ENCODE measurements around the gene SFT2D3.

SFT2D3 gene

DNA sequence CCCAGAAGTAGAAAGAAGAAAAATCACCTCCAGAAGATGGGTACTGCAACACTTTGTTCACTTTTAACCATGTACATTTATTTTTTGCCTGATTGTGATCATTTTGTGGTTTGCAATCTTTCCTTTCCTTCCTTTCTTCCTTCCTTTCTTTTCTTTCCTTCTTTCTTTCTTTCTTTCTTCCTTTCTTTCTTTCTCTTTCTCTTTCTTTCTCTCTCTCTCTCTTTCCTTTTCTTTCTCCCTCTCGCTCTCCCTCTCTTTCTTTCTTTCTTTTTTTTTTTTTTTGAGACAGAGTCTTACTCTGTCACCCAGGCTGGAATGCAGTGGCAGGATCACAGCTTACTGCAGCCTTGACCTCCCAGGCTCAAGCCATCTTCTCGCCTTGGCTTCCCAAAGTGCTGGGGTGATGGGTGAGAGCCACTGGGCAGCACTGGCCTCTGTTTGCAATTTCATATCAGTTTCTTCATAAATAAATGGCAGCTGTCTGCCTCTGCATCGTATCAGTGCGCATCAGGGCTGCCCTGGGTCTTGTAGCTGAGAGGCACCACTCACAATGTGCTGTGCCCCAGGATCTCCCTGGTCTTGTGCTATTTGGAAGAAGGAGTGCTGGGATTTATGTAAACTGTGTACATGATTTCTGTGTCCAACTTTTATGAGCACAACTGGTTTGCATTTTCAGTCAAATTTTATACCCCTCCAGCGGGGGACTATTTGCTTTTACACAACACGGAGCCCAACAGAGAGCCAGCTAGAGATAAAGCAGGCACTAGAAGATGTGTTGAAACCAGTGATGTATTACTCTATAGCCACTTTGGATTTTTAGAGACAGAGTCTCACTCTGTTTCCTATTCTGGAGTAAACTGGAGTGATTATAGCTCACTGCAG, 19.1 kb upstream of the SFT2D3 start:
- no peak for TF ChIP-seq EZH2 (IDR thresholded peaks at IDR 0.05)
- no peak for TF ChIP-seq FOXP2 (optimal IDR thresholded peaks at IDR 0.05; ENCODE audit: control extremely low read depth, extremely low read length, insufficient read depth)
- Histone ChIP-seq H3K9me3 (ENCODE audit: low read depth, low read length) (no peaks in the 10 kb centered on the region), H3K36me3 (ENCODE audit: insufficient read depth, low read length) (no peaks in the 10 kb centered on the region), H3K4me3 (no peak overlapping the region), H3K27ac (peak overlapping the region; percentile 10; the same call in 1 of the 2 replicates), H3K9ac (ENCODE audit: insufficient read length) (no peak overlapping the region)
- DNase-seq (ENCODE audit: low read depth, low spot score): no peak

DNA sequence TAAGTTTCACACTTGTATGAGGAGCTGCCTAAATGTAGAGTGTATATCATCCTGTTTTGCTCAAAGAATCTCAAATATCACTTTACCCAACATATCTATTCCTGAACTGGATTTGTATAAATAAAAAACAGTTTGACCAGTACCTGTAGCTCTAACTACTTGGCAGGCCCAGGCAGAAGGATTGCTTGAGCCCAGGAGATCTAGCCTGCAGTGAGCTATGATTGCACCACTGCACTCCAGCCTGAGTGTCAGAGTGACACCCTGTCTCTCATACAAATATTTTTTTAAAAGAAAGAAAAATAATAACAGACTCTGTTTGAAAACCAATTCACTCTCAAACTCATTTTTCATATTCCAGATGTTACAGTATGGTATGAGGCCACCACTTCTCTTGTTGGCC, 18.2 kb upstream of the SFT2D3 start:
- TF ChIP-seq FOXP2 (optimal IDR thresholded peaks at IDR 0.05; ENCODE audit: control extremely low read depth, extremely low read length, insufficient read depth) (no peak), POLR2AphosphoS5 (IDR thresholded peaks at IDR 0.05; ENCODE audit: borderline replicate concordance, low read depth, low read length) (no peak), EZH2 (IDR thresholded peaks at IDR 0.05) (no peak)
- Histone ChIP-seq H3K4me3 (no peak overlapping the region), H3K9me3 (ENCODE audit: low read depth, low read length) (peaks cover 3% of the 10 kb centered on the region; the same call in 1 of the 2 replicates), H3K27ac (no peak overlapping the region), H3K36me3 (ENCODE audit: insufficient read depth, low read length) (no peaks in the 10 kb centered on the region), H3K9ac (ENCODE audit: insufficient read length) (no peak overlapping the region)
- DNase-seq (ENCODE audit: low read depth, low spot score): no peak

DNA sequence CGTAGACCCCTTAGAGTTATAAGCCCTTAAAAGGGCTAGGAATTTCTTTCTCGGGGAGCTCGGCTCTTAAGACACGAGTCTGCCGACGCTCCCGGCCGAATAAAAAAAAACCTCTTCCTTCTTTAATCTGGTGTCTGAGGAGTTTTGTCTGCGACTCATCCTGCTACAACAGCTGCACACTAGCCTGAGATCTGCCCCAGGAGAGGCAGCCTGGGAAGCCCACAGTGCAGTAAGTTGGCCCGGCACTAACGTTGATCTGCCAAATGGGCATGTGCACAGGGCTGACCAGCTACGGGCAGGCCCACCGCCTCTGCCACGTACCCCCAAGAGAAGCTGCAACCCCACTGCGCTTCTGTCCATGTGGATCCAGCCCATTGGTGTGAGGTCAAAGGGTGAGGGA, 17.5 kb upstream of the SFT2D3 start:
- TF ChIP-seq POLR2AphosphoS5 (IDR thresholded peaks at IDR 0.05; ENCODE audit: borderline replicate concordance, low read depth, low read length): no peak
- TF ChIP-seq FOXP2 (optimal IDR thresholded peaks at IDR 0.05; ENCODE audit: control extremely low read depth, extremely low read length, insufficient read depth): no peak
- TF ChIP-seq EZH2 (IDR thresholded peaks at IDR 0.05): no peak
- Histone ChIP-seq H3K27ac (no peak overlapping the region), H3K36me3 (ENCODE audit: insufficient read depth, low read length) (no peaks in the 10 kb centered on the region), H3K9ac (ENCODE audit: insufficient read length) (no peak overlapping the region), H3K9me3 (ENCODE audit: low read depth, low read length) (peaks cover 8% of the 10 kb centered on the region; the same call in 1 of the 2 replicates), H3K4me3 (no peak overlapping the region)
- DNase-seq (ENCODE audit: low read depth, low spot score): no peak

DNA sequence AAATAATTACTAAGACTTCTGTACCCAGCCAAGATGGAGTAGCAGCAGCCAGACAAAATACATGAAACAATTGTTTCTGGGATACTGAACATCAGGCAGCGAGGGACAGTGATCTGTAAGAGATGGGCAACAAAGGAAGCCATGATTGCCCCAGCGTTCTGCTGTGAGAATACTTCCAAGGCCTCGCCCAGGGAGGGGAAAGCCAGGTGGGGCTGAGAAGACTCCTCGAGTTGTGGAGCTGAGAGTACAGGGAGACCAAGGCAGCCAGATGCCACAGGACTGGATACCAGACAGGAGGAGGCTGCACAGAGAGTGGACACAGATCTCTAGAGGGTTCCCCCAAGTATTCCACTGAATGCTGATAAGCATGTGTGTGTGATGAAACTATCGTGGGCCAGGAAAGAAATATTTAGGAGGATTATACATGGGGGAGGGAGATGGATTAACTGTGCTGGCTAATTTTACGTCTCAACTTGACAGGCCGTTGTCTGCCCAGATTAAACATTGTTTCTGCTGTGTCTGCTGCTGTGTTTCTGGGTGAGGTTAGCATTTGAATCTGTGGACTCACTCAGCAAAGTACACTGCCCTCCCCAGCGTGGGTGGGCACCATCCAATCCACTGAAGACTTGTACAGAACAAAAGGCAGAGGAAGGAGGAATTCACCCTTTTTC, 15.8 kb upstream of the SFT2D3 start:
- no peak for DNase-seq (ENCODE audit: low read depth, low spot score)
- Histone ChIP-seq H3K27ac (no peak overlapping the region), H3K9ac (ENCODE audit: insufficient read length) (no peak overlapping the region), H3K4me3 (no peak overlapping the region), H3K9me3 (ENCODE audit: low read depth, low read length) (peaks cover 11% of the 10 kb centered on the region; the same call in 1 of the 2 replicates), H3K36me3 (ENCODE audit: insufficient read depth, low read length) (no peaks in the 10 kb centered on the region)
- TF ChIP-seq FOXP2 (optimal IDR thresholded peaks at IDR 0.05; ENCODE audit: control extremely low read depth, extremely low read length, insufficient read depth) (no peak), EZH2 (IDR thresholded peaks at IDR 0.05) (no peak), POLR2AphosphoS5 (IDR thresholded peaks at IDR 0.05; ENCODE audit: borderline replicate concordance, low read depth, low read length) (no peak)

DNA sequence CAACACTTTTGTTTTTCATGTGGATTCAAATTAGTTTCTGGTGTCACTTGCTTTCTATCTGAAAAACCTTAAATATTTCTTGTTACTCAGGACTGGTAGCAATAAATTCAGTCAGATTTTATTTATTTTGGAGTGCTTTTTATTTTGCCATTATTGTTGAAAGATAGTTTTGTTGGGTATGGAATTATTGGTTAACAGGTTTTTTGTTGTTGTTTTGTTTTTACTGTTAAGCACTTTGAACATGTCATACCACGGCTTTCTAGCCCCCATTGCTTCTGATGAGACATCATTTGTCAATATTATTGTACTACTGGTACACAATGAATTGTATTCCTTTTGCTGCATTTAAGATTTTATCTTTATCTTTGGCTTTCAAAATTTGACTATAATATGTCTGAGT, 12.9 kb upstream of the SFT2D3 start:
- TF ChIP-seq EZH2 (IDR thresholded peaks at IDR 0.05) (no peak), POLR2AphosphoS5 (IDR thresholded peaks at IDR 0.05; ENCODE audit: borderline replicate concordance, low read depth, low read length) (no peak), FOXP2 (optimal IDR thresholded peaks at IDR 0.05; ENCODE audit: control extremely low read depth, extremely low read length, insufficient read depth) (no peak)
- H3K27ac ChIP-seq: no peak overlapping the region
- DNase-seq (ENCODE audit: low read depth, low spot score): no peak
- H3K9ac ChIP-seq (ENCODE audit: insufficient read length): no peak overlapping the region
- H3K9me3 ChIP-seq (ENCODE audit: low read depth, low read length): peaks cover 11% of the 10 kb centered on the region; the same call in 1 of the 2 replicates
- H3K4me3 ChIP-seq: no peak overlapping the region
- H3K36me3 ChIP-seq (ENCODE audit: insufficient read depth, low read length): no peaks in the 10 kb centered on the region

DNA sequence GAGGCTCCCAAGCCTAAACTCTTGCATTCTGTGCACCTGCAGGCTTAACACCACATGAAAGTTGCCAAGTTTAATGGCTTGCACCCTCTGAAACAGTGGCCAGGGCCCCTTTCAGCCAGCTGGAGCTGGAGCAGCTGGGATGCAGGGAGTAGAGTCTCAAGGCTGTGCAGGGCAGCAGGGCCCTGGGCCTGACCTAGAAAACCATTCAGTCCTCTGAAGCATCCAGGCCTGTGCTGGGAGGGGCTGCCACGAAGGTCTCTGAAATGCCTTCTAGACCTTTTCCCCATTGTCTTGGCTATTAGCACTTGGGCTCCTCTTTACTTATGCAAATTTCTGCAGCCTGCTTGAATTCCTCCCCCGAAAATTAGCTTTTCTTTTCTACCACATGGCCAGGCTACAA, 10.6 kb upstream of the SFT2D3 start:
- DNase-seq (ENCODE audit: low read depth, low spot score): no peak
- TF ChIP-seq POLR2AphosphoS5 (IDR thresholded peaks at IDR 0.05; ENCODE audit: borderline replicate concordance, low read depth, low read length) (no peak), FOXP2 (optimal IDR thresholded peaks at IDR 0.05; ENCODE audit: control extremely low read depth, extremely low read length, insufficient read depth) (no peak), EZH2 (IDR thresholded peaks at IDR 0.05) (no peak)
- Histone ChIP-seq H3K9ac (ENCODE audit: insufficient read length) (no peak overlapping the region), H3K36me3 (ENCODE audit: insufficient read depth, low read length) (no peaks in the 10 kb centered on the region), H3K9me3 (ENCODE audit: low read depth, low read length) (peaks cover 11% of the 10 kb centered on the region; the same call in 1 of the 2 replicates), H3K27ac (no peak overlapping the region), H3K4me3 (no peak overlapping the region)

DNA sequence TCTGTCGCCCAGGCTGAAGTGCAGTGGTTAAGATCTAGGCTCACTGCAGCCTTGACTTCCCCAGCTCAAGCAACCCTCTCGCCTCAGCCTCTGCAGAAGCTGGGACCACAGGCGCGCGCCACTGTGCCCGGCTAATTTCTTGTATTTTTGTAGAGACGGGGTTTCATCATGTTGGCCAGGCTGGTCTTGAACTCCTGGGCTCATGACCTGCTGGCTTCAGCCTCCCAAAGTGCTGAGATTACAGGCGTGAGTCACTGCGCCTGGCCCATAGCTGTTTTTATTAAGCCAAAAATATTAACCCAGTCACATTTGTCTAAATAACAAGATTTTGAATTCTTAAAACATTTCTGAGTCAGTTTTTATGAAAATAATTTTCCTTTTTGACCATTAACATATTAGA, 6.3 kb upstream of the SFT2D3 start:
- H3K36me3 ChIP-seq (ENCODE audit: insufficient read depth, low read length): no peaks in the 10 kb centered on the region
- H3K9ac ChIP-seq (ENCODE audit: insufficient read length): no peak overlapping the region
- no peak overlapping the region for H3K4me3 ChIP-seq

More for the DNA sequence above, 6.3 kb upstream of the SFT2D3 start:
- Histone ChIP-seq H3K9me3 (ENCODE audit: low read depth, low read length) (no peaks in the 10 kb centered on the region), H3K27ac (no peak overlapping the region)
- TF ChIP-seq POLR2AphosphoS5 (IDR thresholded peaks at IDR 0.05; ENCODE audit: borderline replicate concordance, low read depth, low read length): no peak
- TF ChIP-seq EZH2 (IDR thresholded peaks at IDR 0.05): no peak
- no peak for TF ChIP-seq FOXP2 (optimal IDR thresholded peaks at IDR 0.05; ENCODE audit: control extremely low read depth, extremely low read length, insufficient read depth)
- no peak for DNase-seq (ENCODE audit: low read depth, low spot score)
